Activated gamma-delta T cell (primary cell): Measurements from ENCODE around the gene DDX51.
"Not testable (repeated sequence)": the region's sequence is repeated elsewhere in the genome, so short reads cannot be mapped to it uniquely, and the experiment has no call there.

ENCODE experiments used
- DNase-seq: peaks from one replicate; lab custom pipeline; 2025; lab: John Stamatoyannopoulos, UW

Gene DDX51

DNA sequence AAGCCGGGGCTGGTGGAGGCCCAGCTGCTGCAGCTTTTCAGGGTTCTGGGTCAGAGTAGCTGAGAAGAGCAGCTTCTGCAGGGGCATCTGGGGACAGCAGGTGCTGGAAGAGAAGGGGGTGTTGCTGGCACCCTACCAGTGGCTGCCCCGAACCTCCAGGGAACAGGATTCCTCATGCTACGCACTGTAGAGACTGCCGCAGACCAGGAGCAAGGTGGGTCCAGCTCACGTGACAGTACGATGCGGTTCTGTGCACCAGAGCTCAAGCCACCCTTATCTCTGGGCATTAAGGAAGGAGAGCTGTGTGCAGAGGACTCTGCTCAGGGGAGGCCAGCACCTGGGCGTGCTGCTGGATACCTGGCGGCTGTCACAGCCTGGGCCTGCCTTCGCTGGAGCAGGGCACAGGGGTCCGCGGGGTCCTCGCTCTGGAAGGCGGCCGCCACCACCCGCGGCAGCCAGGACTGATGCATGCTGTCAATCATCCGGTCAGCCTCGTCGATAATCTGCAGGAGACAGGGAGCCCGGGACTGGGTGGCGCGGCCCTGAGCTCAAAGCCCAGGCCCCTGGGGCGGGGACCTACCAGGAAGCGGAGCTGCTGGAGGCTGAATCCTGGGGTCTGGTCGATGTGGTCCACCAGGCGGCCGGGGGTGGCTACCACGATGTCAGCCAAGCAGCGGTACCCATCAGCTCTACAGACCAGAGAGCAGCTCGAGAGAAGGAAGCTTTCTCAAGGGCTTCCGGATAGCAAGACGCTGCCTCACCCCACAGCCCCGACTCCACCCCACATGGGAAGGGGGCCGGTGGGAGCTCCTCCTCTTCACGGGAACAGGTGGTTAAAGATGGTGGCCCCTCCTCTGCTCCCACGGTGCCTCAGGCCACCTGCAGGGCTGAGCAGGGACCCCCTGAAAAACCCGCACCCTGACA lies 2.9 kb downstream of the DDX51 start:
- DNase-seq = no peak

DNA sequence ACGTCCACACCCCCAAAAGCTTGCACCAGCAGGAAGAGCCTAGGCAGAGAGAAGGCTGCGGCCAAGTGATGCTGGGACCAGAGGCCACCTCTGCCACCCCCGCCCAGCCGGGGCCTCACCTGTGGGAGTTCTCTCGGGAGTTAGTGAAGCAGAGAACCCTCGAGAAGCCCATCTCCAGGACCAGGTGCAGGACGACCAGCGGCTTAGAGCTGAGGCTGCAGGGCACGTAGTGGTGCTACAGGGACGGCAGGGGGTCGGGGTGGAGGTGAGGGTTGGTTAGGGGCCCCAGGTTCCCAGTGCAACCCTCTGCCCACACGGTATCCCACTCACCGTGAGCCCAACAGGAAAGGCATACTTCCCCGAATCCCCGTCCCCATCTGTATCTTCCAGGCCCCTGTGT lies 3.6 kb downstream of the DDX51 start:
- DNase-seq = no peak

DNA sequence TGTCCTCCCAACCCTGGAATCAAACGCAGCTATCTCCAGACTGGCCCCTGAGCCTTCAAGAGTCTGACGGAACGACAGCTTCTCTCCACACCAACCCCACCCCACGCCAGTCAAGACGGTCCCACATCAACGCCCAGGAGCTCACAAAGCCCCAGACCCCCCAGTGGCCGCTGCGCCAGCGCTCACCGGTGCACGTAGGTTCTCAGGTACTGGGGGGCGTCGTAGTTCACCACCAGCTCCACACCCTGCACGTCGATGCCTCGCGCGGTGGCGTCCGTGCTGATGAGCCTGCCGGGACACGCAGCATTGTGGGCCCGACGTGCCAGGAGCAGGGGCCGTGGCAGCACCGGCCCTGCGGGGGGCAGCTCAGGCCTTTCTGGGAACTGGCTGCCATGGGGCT lies 4.2 kb downstream of the DDX51 start:
- DNase-seq = no peak

DNA sequence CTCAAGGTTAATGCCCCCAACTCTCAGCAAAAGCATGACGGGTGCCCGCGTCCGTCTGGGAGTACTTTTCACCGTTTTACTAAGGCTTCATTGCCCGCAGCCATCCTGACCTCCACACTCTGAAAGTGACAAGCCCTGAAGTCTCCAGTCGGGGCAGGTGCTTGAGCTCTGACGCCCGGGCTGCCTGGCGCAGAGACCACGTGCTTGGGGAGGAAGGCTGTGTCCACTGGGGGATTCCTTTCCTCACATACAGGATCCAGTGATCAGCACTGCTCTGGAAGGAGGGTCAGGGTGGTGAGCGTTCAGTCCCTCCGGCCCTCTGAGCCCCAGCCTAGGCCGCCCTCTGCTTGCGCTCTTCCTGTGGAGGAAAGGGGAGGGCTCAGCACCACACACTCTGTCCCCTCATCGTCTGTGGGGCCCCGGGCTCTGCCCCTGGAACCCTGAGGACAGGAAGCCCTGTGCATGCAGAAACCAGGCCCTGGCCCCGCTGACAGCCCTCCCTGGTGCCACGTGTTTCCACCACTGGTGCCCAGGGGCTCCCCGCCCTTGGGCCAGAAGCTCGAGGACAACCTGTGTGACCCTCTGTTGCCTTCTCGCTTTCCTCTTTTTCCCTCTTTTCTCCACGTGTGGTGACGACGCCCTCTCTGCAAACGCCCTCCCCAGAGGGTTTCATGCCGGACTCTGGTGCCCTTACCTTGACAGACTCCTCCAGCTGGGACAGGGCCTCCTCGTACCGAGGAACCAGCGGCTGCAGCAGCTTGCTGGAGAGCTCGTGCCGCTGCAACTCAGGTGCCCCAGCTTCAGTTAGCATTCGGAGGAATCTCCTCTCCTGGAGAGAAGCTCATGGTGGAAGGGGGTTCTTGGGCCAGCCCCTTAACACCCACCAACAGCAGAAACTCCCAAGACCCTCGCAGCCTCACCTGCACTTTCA lies 4.9 kb downstream of the DDX51 start:
- no peak for DNase-seq

DNA sequence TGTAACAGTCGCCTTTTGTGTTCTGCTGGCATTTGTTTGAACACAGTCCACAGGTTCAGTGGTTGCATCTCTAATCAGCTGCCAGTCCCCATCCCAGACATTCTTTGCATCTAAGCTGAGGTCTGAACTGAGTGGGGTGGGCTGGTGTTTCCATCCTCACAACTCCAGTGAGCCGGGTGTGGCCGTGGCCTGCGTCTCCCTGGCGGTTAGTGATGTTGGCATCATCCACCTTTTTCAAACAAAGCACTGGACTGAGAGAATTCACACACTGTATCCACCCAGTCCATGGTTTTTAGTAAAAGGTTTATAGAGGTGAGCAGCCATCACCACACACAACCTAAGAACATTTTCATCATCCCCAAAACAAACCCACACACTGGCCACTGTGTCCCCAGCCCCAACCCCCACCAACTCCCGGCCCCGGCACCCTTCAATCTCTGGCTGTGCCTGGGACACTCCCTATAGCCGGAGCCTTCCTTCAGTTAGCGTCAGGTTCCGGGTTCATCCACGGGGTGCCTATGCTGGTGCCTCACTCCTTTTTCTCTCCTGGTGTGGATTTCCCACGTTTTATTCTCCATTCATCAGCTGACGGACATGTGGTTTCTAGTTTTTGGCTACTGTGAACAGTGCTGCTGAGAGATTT lies 6.5 kb downstream of the DDX51 start:
- no peak for DNase-seq

DNA sequence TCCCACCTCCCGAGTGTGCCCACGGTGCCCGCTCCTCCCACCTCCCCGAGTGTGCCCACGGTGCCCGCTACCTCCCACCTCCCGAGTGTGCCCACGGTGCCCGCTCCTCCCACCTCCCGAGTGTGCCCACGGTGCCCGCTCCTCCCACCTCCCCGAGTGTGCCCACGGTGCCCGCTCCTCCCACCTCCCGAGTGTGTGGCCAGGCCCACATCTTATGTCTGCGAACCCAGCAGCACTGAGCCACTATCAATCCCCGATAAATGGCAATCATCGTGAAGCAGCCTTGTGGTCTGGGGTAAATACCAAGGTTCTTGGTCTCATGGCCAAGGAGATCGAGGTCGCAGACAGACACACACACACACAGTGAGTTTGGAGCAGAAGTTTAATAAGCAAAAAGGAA lies 7.9 kb downstream of the DDX51 start:
- not testable (repeated sequence) for DNase-seq

DNA sequence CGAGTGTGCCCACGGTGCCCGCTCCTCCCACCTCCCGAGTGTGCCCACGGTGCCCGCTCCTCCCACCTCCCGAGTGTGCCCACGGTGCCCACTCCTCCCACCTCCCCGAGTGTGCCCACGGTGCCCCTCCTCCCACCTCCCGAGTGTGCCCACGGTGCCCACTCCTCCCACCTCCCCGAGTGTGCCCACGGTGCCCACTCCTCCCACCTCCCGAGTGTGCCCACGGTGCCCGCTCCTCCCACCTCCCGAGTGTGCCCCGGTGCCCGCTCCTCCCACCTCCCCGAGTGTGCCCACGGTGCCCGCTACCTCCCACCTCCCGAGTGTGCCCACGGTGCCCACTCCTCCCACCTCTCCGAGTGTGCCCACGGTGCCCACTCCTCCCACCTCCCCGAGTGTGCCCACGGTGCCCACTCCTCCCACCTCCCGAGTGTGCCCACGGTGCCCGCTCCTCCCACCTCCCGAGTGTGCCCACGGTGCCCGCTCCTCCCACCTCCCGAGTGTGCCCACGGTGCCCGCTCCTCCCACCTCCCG lies 9.4 kb downstream of the DDX51 start:
- DNase-seq = not testable (repeated sequence)

DNA sequence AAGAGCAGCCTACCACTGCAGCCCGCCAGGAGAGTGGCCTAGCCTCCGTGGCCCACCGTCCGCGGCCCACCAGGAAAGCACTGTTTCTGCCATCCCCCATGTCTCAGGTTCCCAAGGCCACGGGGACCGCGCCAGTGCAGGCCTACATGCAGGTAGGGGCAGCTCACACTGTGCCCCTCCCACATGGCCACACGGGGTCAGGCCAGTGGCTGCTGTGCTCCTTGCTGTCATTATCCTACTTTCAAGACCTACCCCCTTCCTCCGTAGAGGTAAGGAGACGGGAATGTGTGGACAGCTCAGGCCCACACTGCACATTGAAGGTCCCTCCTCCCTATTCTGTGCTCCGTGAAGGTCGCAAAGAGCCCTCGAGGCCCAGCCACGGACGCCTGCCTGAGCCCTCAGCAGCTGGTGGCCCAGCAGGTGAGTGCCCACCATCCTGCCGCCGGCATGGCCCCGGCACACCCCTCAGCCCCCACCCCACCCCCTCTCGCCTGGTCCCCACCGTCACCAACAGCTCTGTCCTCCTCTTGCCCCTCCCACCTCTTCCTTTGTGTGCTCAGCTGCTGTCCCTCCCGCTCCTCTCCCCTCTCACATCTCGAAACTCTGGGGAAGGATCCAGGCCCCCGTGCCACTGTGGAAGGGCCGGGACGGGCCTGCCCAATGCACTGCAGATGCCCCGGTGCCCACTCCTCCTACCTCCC lies 10.0 kb downstream of the DDX51 start:
- DNase-seq = no peak

DNA sequence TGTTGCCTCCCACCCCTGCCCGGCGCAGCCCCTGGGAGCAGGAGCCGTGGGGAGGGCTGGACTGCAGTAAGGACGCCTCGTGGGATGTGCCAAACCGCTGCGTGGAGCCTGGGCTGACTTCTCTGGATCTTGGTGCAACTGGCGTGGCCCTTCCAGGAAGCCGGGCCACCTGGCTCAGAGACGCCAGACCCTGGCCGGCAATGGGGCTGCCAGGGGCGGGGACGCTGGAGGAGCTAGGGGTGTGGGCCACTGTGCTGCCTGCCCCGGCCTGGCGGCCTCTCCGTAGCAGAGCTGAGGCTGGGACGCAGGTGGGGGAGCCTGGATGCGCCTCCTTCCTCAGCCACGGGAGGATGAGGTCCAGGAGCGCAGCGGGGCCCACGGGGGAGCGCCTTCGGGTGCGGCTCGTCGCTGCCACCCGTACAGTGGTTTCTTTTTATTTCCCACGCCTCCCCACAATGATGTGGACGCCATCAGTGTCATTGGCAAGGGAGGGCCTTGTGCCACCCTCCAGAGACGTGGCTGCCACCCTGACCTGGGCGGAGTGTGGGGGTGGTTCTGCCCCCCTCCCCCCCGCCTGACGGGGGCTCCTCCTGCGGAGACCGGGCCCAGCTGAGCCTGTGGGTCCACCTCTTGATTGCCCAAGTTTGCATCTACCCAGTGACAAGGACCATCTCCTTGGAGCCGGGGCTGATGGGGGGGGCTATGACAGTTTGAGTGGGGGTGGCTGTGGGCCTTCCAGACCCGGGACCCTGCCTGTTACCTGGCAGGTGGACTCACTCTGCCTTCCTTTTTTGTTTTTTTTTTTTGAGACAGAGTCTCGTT lies 11.3 kb downstream of the DDX51 start:
- DNase-seq = no peak

DNA sequence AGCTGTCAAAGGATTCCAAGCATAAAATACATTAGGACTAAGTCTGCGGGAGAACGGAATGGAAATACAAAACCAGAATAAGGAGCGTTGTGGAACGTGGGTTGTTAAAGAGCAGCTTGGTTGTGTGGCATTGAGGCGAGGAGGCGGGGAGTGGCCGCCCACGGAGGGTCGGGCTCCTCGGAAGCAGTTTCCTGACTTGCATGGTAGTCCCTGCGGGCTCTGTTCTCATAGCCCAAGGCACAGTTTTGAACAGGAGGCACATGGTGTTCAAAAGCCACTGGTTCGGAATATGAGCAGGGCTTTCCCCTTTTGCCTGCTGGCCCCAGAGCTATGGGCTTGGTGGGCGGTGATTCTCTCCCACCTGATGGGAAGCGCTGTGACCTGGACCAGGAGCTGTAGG lies 12.2 kb downstream of the DDX51 start:
- DNase-seq = no peak

DNA sequence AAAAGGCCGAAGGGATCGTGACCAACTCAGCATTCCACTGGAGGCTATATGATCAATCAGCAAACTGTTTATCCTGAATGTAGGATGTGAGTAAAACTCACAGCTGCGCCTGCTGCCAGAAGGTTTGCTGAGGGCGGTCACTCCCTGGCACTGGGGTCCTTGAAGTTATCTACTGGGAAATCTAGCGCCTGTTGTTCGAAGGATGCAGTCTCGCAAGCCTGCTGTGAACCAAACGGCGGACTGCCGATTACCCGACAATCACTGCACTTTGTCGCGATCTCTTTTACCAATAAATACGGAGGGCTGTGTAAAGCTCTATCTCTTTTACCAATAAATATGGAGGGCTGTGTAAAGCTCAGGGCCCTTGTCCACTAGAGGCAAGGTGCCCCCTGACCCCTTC lies 12.9 kb downstream of the DDX51 start:
- no peak for DNase-seq

DNA sequence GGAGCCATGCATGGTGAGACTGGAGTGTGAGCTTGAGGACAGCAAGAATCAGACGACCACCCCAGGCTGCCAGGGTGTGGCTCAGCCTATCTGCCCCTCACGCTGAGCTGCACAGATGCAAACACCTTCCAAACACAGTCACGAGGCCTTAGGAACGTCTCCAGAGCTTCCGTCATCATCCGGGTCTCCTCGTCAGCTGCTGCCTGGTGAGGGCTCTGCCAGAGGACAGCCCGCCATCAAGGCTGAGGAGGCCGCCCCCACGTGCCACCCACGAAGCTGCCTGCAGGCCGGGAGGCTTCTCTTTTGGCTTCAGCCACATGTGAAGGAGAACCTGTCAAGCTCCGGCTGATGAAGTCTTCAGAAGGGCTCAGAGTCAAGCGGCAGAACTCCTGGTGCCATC lies 13.4 kb downstream of the DDX51 start:
- DNase-seq = no peak

DNA sequence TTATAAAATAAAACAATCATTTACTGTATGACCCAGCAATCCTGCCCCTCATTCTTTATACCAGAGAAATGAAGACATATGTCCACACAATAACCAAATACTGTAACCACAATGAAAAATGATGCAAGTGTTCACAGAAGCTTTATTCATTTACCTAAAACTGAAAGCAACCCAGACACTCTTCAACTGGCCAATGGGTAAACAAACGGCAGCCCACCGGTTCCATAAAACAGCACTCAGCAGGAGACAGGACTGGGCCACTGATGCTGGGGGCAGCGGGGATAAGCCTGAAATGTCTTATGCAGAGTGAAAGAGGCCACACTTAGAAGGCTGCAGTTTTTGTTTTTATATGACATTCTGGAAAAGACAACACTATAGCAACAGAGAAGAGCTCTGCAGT lies 15.1 kb downstream of the DDX51 start:
- no peak for DNase-seq

DNA sequence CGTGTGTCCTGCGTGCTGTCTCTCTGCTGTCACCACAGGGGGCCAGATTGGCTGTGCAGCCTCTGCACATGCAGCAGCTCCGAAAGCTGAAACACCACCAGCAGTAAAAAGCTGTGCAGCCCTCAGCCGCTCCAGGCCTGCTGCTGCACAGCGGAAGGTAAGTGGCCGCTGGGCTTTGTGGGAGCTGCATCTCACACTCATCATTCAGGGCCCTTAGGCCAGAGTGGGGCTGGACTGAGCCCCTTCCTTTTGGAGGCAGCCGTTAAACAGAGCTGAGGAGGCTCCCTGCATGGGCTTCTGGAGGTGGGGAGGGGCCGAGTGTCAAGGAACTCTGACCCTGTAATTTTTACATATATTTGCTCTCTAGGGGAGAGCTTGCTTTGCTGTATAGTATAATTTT lies 17.1 kb downstream of the DDX51 start:
- no peak for DNase-seq

DNA sequence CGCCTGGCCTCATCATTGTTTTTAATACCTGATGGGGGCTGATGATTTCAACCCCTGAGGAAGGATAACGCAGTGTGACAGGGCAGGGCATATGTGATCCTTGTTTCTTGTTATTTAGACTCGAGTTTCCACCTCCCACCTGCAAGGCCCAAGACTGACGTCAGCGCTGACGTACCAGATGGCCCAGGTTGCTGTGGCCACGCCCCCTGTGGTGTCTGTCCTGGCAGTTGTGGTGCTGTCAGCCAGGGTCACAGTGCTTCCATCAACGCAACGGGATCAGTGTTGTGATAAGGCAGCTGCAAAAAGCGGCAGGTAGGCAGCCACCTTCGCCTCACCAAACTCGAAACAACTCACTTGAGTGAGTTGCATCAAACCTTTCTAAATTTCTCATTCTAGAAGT lies 18.4 kb downstream of the DDX51 start:
- DNase-seq = no peak

DNA sequence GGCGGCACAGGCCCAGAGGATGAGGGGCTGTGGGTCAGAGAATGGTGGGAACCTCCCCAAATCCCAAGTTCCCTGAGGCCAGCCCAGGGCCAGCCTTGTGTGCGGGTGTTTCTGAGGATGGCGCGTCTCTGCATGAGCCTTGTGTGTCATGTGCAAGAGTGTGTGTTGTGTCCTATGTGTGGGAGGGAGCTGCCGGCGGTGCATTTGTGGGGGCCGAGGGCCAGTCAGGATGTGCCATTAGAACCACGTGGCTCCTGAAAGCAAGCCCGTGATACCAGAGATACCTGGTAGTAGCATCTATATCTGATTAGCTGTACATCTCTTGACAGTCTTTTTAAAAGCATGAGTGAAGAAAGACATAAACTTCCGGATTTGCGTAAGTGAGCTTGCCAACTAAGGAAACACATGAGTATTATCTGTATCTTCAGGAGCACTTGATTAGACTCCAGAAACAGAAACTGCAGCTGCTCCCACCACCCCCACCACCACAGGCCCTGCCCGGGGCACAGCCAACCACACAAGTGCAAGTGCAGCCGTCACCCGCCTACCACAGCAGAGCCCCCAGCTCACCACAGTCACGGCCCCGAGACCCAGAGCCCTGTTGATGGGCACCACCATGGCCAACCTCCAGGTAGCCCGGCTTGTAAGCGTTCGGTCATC lies 19.2 kb downstream of the DDX51 start:
- no peak for DNase-seq

DNA sequence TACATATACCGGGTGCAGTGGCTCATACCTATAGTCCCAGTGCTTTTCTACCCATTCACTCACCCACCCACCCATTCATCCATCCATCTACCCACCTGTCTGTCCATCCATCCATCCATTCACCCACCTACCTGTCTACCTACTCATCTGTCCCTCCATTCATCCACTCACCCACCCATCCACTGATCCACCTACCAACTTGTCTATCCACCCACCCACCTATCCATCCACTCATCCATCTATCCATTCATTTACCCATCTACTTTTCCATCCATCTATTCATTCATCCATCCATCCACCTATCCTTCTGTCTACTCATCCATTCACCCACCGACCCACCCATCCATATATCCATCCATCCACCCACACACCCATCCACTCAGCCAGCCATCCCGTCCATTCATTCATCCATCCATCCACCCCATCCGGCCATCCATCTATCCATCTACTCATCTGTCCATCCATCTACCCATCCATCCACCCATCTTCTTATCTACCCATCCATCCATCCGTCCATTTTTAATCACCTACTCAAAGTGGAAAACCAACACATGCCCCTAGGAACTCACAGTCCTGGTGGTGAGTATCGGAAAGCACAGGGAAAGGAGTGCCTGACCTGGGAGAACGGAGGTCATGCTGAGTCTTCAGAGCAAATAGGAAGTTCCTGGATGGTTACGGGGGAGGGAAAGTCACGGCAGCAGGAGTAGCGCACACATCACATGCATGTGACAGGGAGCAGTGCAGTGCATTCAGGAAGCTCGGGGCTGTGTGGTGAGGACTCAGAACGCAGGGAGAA lies 20.0 kb downstream of the DDX51 start:
- DNase-seq = no peak

DNA sequence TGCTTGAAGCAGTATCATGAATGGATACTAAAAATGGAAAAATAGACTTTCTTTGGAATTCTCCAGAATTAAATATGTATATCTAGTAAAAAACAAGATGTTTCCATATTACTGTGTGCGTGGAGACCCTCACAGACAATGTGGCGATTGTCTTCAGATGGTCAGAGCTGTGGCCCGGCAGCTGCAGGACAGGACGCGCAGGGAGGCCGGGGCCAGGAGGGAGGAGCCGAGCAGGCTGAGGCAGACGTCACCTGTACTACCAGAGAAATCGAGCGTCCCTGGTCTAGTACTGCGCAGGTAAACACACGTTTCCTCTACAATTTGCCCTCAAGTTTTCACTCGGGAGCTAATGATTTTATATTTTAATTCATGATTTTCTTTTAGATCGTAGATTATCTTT lies 22.8 kb downstream of the DDX51 start:
- no peak for DNase-seq

DNA sequence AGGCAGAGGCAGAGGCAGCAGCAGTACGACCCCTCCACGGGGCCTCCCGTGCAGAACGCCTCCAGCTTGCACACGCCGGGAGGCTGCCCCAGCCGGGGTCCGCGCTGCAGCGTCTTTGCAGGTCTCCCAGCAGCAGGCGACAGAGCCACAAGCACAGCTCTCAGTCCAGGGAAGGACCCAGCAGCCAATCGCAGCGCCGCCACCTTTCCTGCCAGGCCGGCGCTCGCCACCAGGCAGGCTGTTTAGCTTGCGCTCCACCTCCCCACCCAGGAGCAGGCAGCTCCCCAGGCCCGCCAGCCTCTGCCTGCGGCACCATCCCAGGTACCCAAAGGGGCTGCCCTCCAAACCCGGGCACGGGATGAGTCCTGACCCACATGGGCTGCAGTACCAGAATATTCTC lies 25.2 kb downstream of the DDX51 start:
- no peak for DNase-seq
